Sigmoid colon (tissue), 4 donors: ENCODE data around the gene RHO.

ENCODE experiments used
- CTCF ChIP-seq, 4 experiments: fragments of 450-650 bp in 3 of 4; fragments of 200-600 bp in 1 of 4; IDR thresholded peaks; one replicate each; pipeline ENCODE4 v1.5.1; 2016 to 2019; ENCODE audit warnings: antibody characterized with exemption in 4 of 4, mild to moderate bottlenecking in 3 of 4, moderate library complexity in 2 of 4
- POLR2AphosphoS5 ChIP-seq, 4 donors: sonication (generic); formaldehyde crosslinking; IDR thresholded peaks; one replicate each; pipeline ENCODE4 v1.6.1; 2017; ENCODE audit warnings: antibody characterized with exemption in 4 of 4

DNA sequence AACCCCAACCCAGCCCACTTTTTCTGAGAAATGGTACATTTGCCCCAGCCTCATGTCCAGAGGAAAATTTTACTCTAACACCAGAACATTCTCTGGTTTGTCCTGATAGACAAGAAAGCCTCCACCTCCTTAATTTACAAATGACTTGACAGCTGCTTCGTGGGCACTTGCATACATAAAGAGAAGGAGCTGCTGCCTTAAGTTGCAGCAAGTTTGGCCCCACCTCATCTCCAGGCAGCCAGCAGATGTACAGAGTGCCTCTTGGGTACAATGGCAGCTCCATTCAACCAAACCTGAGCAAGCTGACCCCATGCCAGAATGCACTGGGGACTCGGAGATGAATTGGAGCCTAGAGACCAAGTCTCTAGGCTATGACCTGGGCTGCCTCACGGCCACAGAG is 8.4 kb downstream of the RHO start:
- no peak for TF ChIP-seq CTCF (IDR thresholded peaks at IDR 0.05)
- no peak for TF ChIP-seq POLR2AphosphoS5 (IDR thresholded peaks at IDR 0.05)
